ENCODE results near the gene CNOT4.

GRCh38 chr7:135406918-135407317, 103.0 kb downstream of the CNOT4 start:
- no peak for TF ChIP-seq CTCF (IDR thresholded peaks at IDR 0.05)
- TF ChIP-seq POLR2AphosphoS5 (IDR thresholded peaks at IDR 0.05): no peak

All from stomach (tissue), 4 donors.